H9 (cell line): ENCODE measurements around the gene ATG7. TPM values are rescaled to one million over a fixed set of nuclear protein-coding genes. Genes with fewer than 3 reads are reported as not detected.
A peak's percentile ranks its signal among the peaks of the same experiment; 100 is the strongest.

Source experiments
- DNase-seq: peaks from one replicate; pipeline ENCODE4 v3.0.0-alpha.2; 2017
- H2AFZ ChIP-seq: one replicate; pipeline ENCODE4 v1.6.1; 2013; ENCODE audit warnings: mild to moderate bottlenecking, low read length, control low read depth, moderate library complexity
- H2AK5ac ChIP-seq: 2 replicates; pipeline ENCODE4 v1.6.1; 2013; ENCODE audit warnings: low read length, control low read depth, mixed read lengths; ENCODE audit not compliant: insufficient read length
- H2BK120ac ChIP-seq: one replicate; pipeline ENCODE4 v1.6.1; 2013; ENCODE audit warnings: low read depth, mild to moderate bottlenecking, low read length, control low read depth, inconsistent platforms; ENCODE audit not compliant: poor library complexity, severe bottlenecking
- H2BK12ac ChIP-seq: 2 replicates; pipeline ENCODE4 v1.6.1; 2013; ENCODE audit warnings: low read length, control low read depth, mixed read lengths, low read depth; ENCODE audit not compliant: insufficient read length
- H2BK15ac ChIP-seq: 2 replicates; pipeline ENCODE4 v1.6.1; 2013; ENCODE audit warnings: low read depth, low read length, control low read depth
- H2BK20ac ChIP-seq: one replicate; pipeline ENCODE4 v1.6.1; 2013; ENCODE audit warnings: low read depth, mild to moderate bottlenecking, low read length, control low read depth, inconsistent platforms; ENCODE audit not compliant: poor library complexity, severe bottlenecking
- H2BK5ac ChIP-seq: 2 replicates; pipeline ENCODE4 v1.6.1; 2013; ENCODE audit warnings: low read length, control low read depth, mixed read lengths; ENCODE audit not compliant: insufficient read length
- H3K14ac ChIP-seq: 2 replicates; pipeline ENCODE4 v1.6.1; 2013; ENCODE audit warnings: low read length, control low read depth; ENCODE audit not compliant: insufficient read depth
- H3K18ac ChIP-seq: 2 replicates; pipeline ENCODE4 v1.6.1; 2013; ENCODE audit warnings: low read depth, mild to moderate bottlenecking, mixed read lengths, low read length, control low read depth; ENCODE audit not compliant: insufficient read length
- H3K23ac ChIP-seq: 2 replicates; pipeline ENCODE4 v1.6.1; 2013; ENCODE audit warnings: low read length, control low read depth, mixed read lengths, low read depth; ENCODE audit not compliant: insufficient read length
- H3K23me2 ChIP-seq: 2 replicates; pipeline ENCODE4 v1.6.1; 2013; ENCODE audit warnings: low read depth, mild to moderate bottlenecking, mixed read lengths, low read length, control low read depth; ENCODE audit not compliant: insufficient read length, poor library complexity, severe bottlenecking
- H3K27ac ChIP-seq: 2 replicates; pipeline ENCODE4 v1.5.1; 2013; ENCODE audit warnings: low read length, control low read depth, mixed read lengths, low read depth; ENCODE audit not compliant: insufficient read length
- H3K27me3 ChIP-seq: 2 replicates; pipeline ENCODE4 v1.6.1; 2013; ENCODE audit warnings: low read length, control low read depth, inconsistent platforms; ENCODE audit not compliant: insufficient read depth
- H3K4ac ChIP-seq: 2 replicates; pipeline ENCODE4 v1.6.1; 2013; ENCODE audit warnings: low read depth, mild to moderate bottlenecking, control low read depth, inconsistent platforms, low read length, moderate library complexity
- H3K4me1 ChIP-seq: 2 replicates; pipeline ENCODE4 v1.6.1; 2013; ENCODE audit warnings: low read length, control low read depth, inconsistent platforms; ENCODE audit not compliant: insufficient read depth
- H3K4me2 ChIP-seq: 2 replicates; pipeline ENCODE4 v1.6.1; 2013; ENCODE audit warnings: low read length, control low read depth, mixed read lengths; ENCODE audit not compliant: insufficient read length, insufficient read depth
- H3K56ac ChIP-seq: 2 replicates; pipeline ENCODE4 v1.6.1; 2013; ENCODE audit warnings: low read depth, mild to moderate bottlenecking, mixed read lengths, low read length, control low read depth; ENCODE audit not compliant: insufficient read length
- H3K79me1 ChIP-seq: 2 replicates; pipeline ENCODE4 v1.6.1; 2013; ENCODE audit warnings: low read depth, mild to moderate bottlenecking, moderate library complexity, low read length, control low read depth, inconsistent platforms; ENCODE audit not compliant: insufficient read depth, poor library complexity, severe bottlenecking
- H3K79me2 ChIP-seq: 2 replicates; pipeline ENCODE4 v1.6.1; 2013; ENCODE audit warnings: low read length, control low read depth, inconsistent platforms; ENCODE audit not compliant: insufficient read depth
- H3K9ac ChIP-seq: 2 replicates; pipeline ENCODE4 v1.6.1; 2013; ENCODE audit warnings: low read length, control low read depth, mixed read lengths; ENCODE audit not compliant: insufficient read length; ENCODE audit errors: extremely low read depth
- H3K9me3 ChIP-seq: one replicate; pipeline ENCODE4 v1.6.1; 2013; ENCODE audit warnings: low read depth, low read length, inconsistent platforms; ENCODE audit not compliant: control insufficient read depth
- H3T11ph ChIP-seq: one replicate; pipeline ENCODE4 v1.6.1; 2013; ENCODE audit warnings: mild to moderate bottlenecking, low read length, control low read depth, inconsistent platforms
- H4K20me1 ChIP-seq: one replicate; pipeline ENCODE4 v1.6.1; 2013; ENCODE audit not compliant: control insufficient read depth, insufficient read length, insufficient read depth
- H4K5ac ChIP-seq: 2 replicates; pipeline ENCODE4 v1.6.1; 2013; ENCODE audit warnings: low read depth, mild to moderate bottlenecking, mixed read lengths, low read length, control low read depth; ENCODE audit not compliant: insufficient read length
- H4K8ac ChIP-seq: replicated peaks from 2 replicates; pipeline ENCODE4 v1.6.1; 2013; ENCODE audit warnings: low read length, control low read depth, mixed read lengths, low read depth; ENCODE audit not compliant: insufficient read length
- H4K91ac ChIP-seq: 2 replicates; pipeline ENCODE4 v1.6.1; 2013; ENCODE audit warnings: low read depth, mild to moderate bottlenecking, moderate library complexity, mixed read lengths, low read length, control low read depth; ENCODE audit not compliant: insufficient read length
- H3K27ac Mint-ChIP-seq, 3 experiments: 2 replicates in 2 of 3; 3 replicates in 1 of 3; pipeline ENCODE4 v1.8.0; 2020 to 2021; ENCODE audit warnings: mixed read lengths in 3 of 3, mild to moderate bottlenecking in 1 of 3, moderate library complexity in 1 of 3
- H3K27me3 Mint-ChIP-seq: 2 replicates; pipeline ENCODE4 v1.8.0; 2021; ENCODE audit warnings: low read depth, mild to moderate bottlenecking, moderate library complexity, mixed read lengths
- H3K36me3 Mint-ChIP-seq, 3 experiments: 2 replicates in 2 of 3; 3 replicates in 1 of 3; pipeline ENCODE4 v1.8.0; 2020 to 2021; ENCODE audit warnings: low read depth in 3 of 3, mixed read lengths in 3 of 3; ENCODE audit not compliant: insufficient read depth in 1 of 3
- H3K4me1 Mint-ChIP-seq, 2 experiments: 2 replicates each; pipeline ENCODE4 v1.8.0; 2020; ENCODE audit warnings: mixed read lengths in 2 of 2
- H3K4me3 Mint-ChIP-seq, 2 experiments: 2 replicates in 1 of 2; 3 replicates in 1 of 2; pipeline ENCODE4 v1.8.0; 2020 to 2021; ENCODE audit warnings: mild to moderate bottlenecking in 2 of 2, mixed read lengths in 2 of 2, moderate library complexity in 1 of 2
- H3K9me3 Mint-ChIP-seq, 2 experiments: 2 replicates in 1 of 2; 3 replicates in 1 of 2; pipeline ENCODE4 v1.8.0; 2020; ENCODE audit warnings: mild to moderate bottlenecking in 2 of 2, mixed read lengths in 2 of 2, moderate library complexity in 1 of 2
- CTCF ChIP-seq: fragments of 200-600 bp; sonication (generic); conservative IDR thresholded peaks from 3 replicates; pipeline ENCODE4 v1.8.0; 2021; ENCODE audit warnings: antibody characterized with exemption, mild to moderate bottlenecking
- WGBS: extraction: QIAGEN DNeasy Blood & Tissue Kit; methylation state at CpG from one replicate; pipeline ENCODE4 v1.1.7; 2013; ENCODE audit warnings: missing lambda C conversion rate, low lambda C conversion rate, mixed read lengths; ENCODE audit not compliant: insufficient read length; ENCODE audit errors: extremely low coverage; 5-methylcytosine and 5-hydroxymethylcytosine counted together
- total RNA-seq: library from RNA; stranded (reverse); gene quantifications from 2 replicates; pipeline ENCODE4 v1.2.1, GENCODE V29; 2021

Gene ATG7
- total RNA-seq, 1 experiment from 2014 or later = 17.9 TPM

DNA sequence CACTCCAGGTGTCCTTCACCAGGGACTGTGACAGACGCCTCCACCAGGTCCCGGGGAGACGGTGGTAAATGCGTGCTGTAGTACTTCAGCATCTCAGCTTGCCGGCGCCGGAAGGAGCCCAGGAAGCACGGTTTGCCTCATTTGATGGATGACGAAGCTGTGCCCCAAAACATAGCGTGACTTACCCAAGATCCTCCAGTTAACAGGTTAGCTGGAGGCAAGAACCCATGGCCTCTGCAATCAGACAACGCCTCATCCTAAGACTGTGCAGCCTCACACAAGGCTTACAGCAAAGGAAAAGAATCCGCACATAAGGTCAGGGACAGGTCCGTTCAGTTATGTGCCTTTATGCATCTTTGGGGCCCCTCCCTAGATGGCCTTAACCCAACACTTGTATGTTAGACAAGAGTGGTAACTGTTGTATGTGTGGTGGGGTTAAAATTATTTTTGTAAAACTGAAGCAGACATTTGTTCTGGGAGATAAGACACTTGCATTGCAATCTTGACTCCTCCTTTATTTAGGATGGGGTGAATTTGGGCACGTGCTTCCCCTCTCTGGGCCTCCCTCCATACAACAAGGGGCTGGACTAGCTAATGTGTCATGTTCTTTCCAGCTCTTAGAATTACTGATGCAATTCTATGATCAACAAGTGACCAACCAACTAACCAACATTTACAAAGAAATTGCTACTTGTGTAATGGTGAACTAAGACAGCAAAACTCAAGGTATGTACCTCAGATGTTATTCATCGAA is 332.1 kb downstream of the ATG7 start:
- no peak overlapping the region for H3K4ac ChIP-seq
- no peak overlapping the region for H2BK20ac ChIP-seq
- H3K79me2 ChIP-seq = peaks cover 14% of the 10 kb centered on the region; the same call in 1 of the 2 replicates
- Mint-ChIP-seq H3K27me3 (no peaks in the 10 kb centered on the region), H3K4me3 (no peak overlapping the region), H3K36me3 (peaks cover 8 to 26% (median 17%) of the 10 kb centered on the region in 3 experiments), H3K4me1 (peaks cover 66 to 74% of the 10 kb centered on the region in 2 experiments), H3K9me3 (no peaks in the 10 kb centered on the region), H3K27ac (peak overlapping the region; percentile 35 to 72 (median 56); a peak in 3 of 7 replicates)
- peak overlapping the region; percentile 72 for H3K18ac ChIP-seq
- H3K23me2 ChIP-seq = no peaks in the 10 kb centered on the region
- H3K14ac ChIP-seq = no peak overlapping the region
- no peak overlapping the region for H2BK15ac ChIP-seq
- H4K5ac ChIP-seq = no peak overlapping the region
- no peak overlapping the region for H3T11ph ChIP-seq
- no peak overlapping the region for H3K27ac ChIP-seq
- H3K4me2 ChIP-seq = no peak overlapping the region
- H4K91ac ChIP-seq = no peak overlapping the region
- H3K4me1 ChIP-seq = peaks cover 13% of the 10 kb centered on the region; the same call in 1 of the 2 replicates
- no peak overlapping the region for H3K23ac ChIP-seq
- no peaks in the 10 kb centered on the region for H3K27me3 ChIP-seq
- no CpG with 5 or more reads among the region's 15 CpGs for WGBS
- no peak overlapping the region for H2BK12ac ChIP-seq
- H3K79me1 ChIP-seq = peaks cover 3% of the 10 kb centered on the region
- no peaks in the 10 kb centered on the region for H3K9me3 ChIP-seq
- H4K20me1 ChIP-seq = no peaks in the 10 kb centered on the region
- no peak overlapping the region for H2BK120ac ChIP-seq
- H2BK5ac ChIP-seq = no peak overlapping the region
- H2AK5ac ChIP-seq = no peak overlapping the region
- no peak overlapping the region for H3K9ac ChIP-seq
- H4K8ac ChIP-seq = no peak overlapping the region
- no peak for TF ChIP-seq CTCF
- H3K56ac ChIP-seq = no peak overlapping the region
- DNase-seq = no peak
- no peak overlapping the region for H2AFZ ChIP-seq
